Ascending aorta (tissue), 2 donors: ENCODE measurements around the gene DLGAP3. TPM values are rescaled to one million over a fixed set of nuclear protein-coding genes. Genes with fewer than 3 reads are reported as not detected.

Experiments used
- DNase-seq, 2 donors: peaks; one replicate each; pipeline ENCODE4 v3.0.0-alpha.2; 2019; ENCODE audit warnings: low spot score in 2 of 2
- H3K27ac ChIP-seq, 2 donors: fragments of 200-600 bp; sonication (generic); one replicate each; pipeline ENCODE4 v1.5.1; 2016 to 2017; ENCODE audit warnings: mild to moderate bottlenecking in 1 of 2
- H3K27me3 ChIP-seq: fragments of 200-600 bp; sonication (generic); one replicate; pipeline ENCODE4 v1.5.1; 2017
- H3K36me3 ChIP-seq, 2 donors: fragments of 200-600 bp; sonication (generic); one replicate each; pipeline ENCODE4 v1.5.1; 2016
- H3K4me1 ChIP-seq, 2 donors: fragments of 200-600 bp; sonication (generic); one replicate each; pipeline ENCODE4 v1.5.1; 2016 to 2017; ENCODE audit warnings: mild to moderate bottlenecking in 1 of 2
- H3K4me3 ChIP-seq, 2 donors: fragments of 200-600 bp; sonication (generic); one replicate each; pipeline ENCODE4 v1.5.1; 2016 to 2017; ENCODE audit warnings: mild to moderate bottlenecking in 1 of 2
- H3K9me3 ChIP-seq, 2 donors: fragments of 200-600 bp; sonication (generic); one replicate each; pipeline ENCODE4 v1.5.1; 2016
- CTCF ChIP-seq, 3 experiments: fragments of 200-600 bp in 2 of 3; fragments of 450-650 bp in 1 of 3; sonication (generic) in 2 of 3; IDR thresholded peaks; one replicate each; pipeline ENCODE4 v1.5.1; 2016 to 2019; ENCODE audit warnings: antibody characterized with exemption in 3 of 3, mild to moderate bottlenecking in 1 of 3, moderate library complexity in 1 of 3
- intact Hi-C: fragments of 100-400 bp; cut with DNase I; formaldehyde crosslinking; loops from one replicate; pipeline ENCODE4 v1.15.1; 2023
- total RNA-seq: library from RNA; depleted of rRNA; stranded (reverse); fragments of >200 nt; gene quantifications from one replicate; pipeline ENCODE4 v1.1.0, GENCODE V29; 2016

The DLGAP3 gene
- total RNA-seq, 1 donor from 2014 or later = not detected

GRCh38 chr1:34884961-34885360 lies 44.5 kb downstream of the DLGAP3 start:
- no peak for DNase-seq
- Histone ChIP-seq H3K36me3 (no peaks in the 10 kb centered on the region), H3K9me3 (no peaks in the 10 kb centered on the region), H3K27ac (no peak overlapping the region), H3K27me3 (peaks cover 12% of the 10 kb centered on the region), H3K4me1 (peaks cover 0 to 6% of the 10 kb centered on the region in 2 donors), H3K4me3 (peak overlapping the region in 1 of 2 donors; percentile 43)
- intact Hi-C loops = no loop called here
- no peak for TF ChIP-seq CTCF (IDR thresholded peaks at IDR 0.05)

- Histone ChIP-seq H3K36me3 (no peaks in the 10 kb centered on the region), H3K4me1 (peaks cover 0 to 6% of the 10 kb centered on the region in 2 donors), H3K9me3 (no peaks in the 10 kb centered on the region), H3K27ac (no peak overlapping the region), H3K27me3 (peaks cover 12% of the 10 kb centered on the region), H3K4me3 (no peak overlapping the region)
- no peak for DNase-seq
- intact Hi-C loops = no loop called here
- no peak for TF ChIP-seq CTCF (IDR thresholded peaks at IDR 0.05)
Measured at GRCh38 chr1:34884536-34884935, 44.9 kb downstream of the DLGAP3 start.

DNA sequence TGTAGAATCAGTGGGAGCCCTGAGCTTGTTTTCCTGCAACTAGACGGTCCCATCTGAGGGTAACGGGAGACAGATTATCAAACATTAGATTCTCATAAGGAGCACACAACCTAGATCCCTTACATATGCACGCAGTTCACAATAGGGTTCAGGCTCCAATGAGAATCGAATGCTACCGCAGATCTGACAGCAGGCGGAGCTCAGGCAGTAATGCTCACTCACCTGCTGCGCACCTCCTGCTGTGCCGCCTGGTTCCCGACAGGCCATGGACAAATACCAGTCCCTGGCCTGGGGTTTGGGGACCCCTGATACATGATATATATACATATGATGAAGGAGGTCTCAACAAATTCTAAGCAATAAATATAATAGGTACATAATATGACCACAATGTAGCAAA lies 50.2 kb downstream of the DLGAP3 start:
- Histone ChIP-seq H3K27ac (no peak overlapping the region), H3K9me3 (no peaks in the 10 kb centered on the region), H3K4me1 (no peaks in the 10 kb centered on the region), H3K36me3 (no peaks in the 10 kb centered on the region), H3K27me3 (no peaks in the 10 kb centered on the region), H3K4me3 (no peak overlapping the region)
- no peak for DNase-seq
- TF ChIP-seq CTCF (IDR thresholded peaks at IDR 0.05) = no peak
- intact Hi-C loops = no loop called here

GRCh38 chr1:34876406-34876805 lies 53.0 kb downstream of the DLGAP3 start:
- no peak for TF ChIP-seq CTCF (IDR thresholded peaks at IDR 0.05)
- Histone ChIP-seq H3K27ac (no peak overlapping the region), H3K4me1 (no peaks in the 10 kb centered on the region), H3K27me3 (no peaks in the 10 kb centered on the region), H3K36me3 (no peaks in the 10 kb centered on the region), H3K4me3 (no peak overlapping the region), H3K9me3 (no peaks in the 10 kb centered on the region)
- no peak for DNase-seq
- intact Hi-C loops = no loop called here

DNA sequence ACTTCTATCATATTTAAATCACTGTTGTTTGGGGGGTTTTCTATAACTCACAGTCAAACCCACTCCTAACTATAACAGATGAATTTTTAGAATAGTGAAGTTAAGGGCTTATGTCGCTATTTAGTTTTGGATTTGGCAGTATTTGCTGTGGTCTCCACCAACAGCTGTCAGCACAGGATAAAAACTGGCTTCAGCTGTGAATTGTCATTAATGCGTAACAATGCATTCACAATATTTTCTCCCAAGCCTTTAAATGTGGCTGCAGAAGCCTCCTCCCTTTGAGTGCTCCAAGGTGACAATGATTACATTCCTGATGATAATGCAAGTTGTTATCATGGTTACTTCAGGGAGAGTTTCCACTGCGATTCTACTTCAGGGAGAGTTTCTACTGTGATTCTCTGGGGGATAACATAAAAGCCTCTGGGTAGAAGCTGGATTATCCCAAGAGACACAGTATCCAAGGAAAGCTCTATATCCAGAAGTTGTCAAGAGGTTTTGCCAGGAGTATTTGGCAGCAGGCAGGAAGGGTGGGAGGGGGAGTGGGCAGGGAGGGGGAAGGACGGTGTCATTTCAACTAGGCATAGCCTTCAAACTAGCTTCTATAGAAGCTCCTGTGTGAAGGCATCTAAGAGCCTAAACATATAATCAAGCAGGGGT lies 55.0 kb downstream of the DLGAP3 start:
- no peak for DNase-seq
- no peak for TF ChIP-seq CTCF (IDR thresholded peaks at IDR 0.05)
- Histone ChIP-seq H3K9me3 (no peaks in the 10 kb centered on the region), H3K36me3 (no peaks in the 10 kb centered on the region), H3K27ac (no peak overlapping the region), H3K4me1 (no peaks in the 10 kb centered on the region), H3K27me3 (no peaks in the 10 kb centered on the region), H3K4me3 (no peak overlapping the region)
- intact Hi-C loops = no loop called here

DNA sequence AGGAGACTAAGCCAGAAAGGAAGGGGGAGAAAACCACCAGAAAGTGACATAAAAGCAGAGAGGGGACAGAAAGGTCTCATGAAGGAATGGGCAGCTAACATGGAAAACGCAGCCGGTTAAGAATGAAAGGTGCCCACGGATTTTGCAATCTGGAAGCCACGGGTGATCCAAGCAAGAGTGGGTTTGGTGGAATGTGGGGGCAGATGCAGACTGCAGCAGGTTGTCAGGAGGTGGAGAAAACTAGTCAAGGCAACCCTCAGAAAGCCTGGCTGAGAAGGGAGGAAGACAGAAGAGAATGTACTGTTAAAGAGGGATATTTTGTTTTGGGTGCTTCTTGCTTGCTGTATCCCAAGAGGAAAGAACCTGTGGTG lies 57.3 kb downstream of the DLGAP3 start:
- peaks cover 0 to under 1% of the 10 kb centered on the region in 2 donors for H3K4me1 ChIP-seq
- no peak overlapping the region for H3K27ac ChIP-seq
- H3K4me3 ChIP-seq = no peak overlapping the region
- no peaks in the 10 kb centered on the region for H3K27me3 ChIP-seq
- no peaks in the 10 kb centered on the region for H3K9me3 ChIP-seq
- no peak for DNase-seq
- H3K36me3 ChIP-seq = no peaks in the 10 kb centered on the region
- no peak for TF ChIP-seq CTCF (IDR thresholded peaks at IDR 0.05)
- intact Hi-C loops = no loop called here
